DMS153 treated with DMSO at 0.1 percent for 48 hours (cell line): ENCODE measurements around the gene SUPT3H.
"Not testable (repeated sequence)": the region's sequence is repeated elsewhere in the genome, so short reads cannot be mapped to it uniquely, and the experiment has no call there.

Source experiments
- DNase-seq: peaks from one replicate; lab custom pipeline; 2025; ENCODE audit not compliant: unreplicated experiment; lab: John Stamatoyannopoulos, UW

SUPT3H gene

GRCh38 chr6:45073771-45074170 lies 304.0 kb downstream of the SUPT3H start:
- no peak for DNase-seq

- no peak for DNase-seq
These were observed 305.1 kb downstream of the SUPT3H start for GRCh38 chr6:45072673-45073072.

GRCh38 chr6:45072016-45072415 lies 305.7 kb downstream of the SUPT3H start:
- no peak for DNase-seq

- DNase-seq: no peak
These were observed 308.6 kb downstream of the SUPT3H start for GRCh38 chr6:45069091-45069490.

GRCh38 chr6:45067446-45067845 lies 310.3 kb downstream of the SUPT3H start:
- not testable (repeated sequence) for DNase-seq

- DNase-seq: not testable (repeated sequence)
These were observed 315.1 kb downstream of the SUPT3H start for GRCh38 chr6:45062659-45063058.

GRCh38 chr6:45057711-45058110 lies 320.0 kb downstream of the SUPT3H start:
- no peak for DNase-seq

- DNase-seq: no peak
These were observed 323.1 kb downstream of the SUPT3H start for GRCh38 chr6:45054610-45055009.

GRCh38 chr6:45052325-45052724 lies 325.4 kb downstream of the SUPT3H start:
- DNase-seq: no peak

GRCh38 chr6:45049188-45049843 lies 328.4 kb downstream of the SUPT3H start:
- no peak for DNase-seq

- DNase-seq: no peak
These were observed 330.2 kb downstream of the SUPT3H start for GRCh38 chr6:45047573-45047972.

GRCh38 chr6:45045253-45045601 lies 332.5 kb downstream of the SUPT3H start:
- DNase-seq: no peak

GRCh38 chr6:45044510-45045252 lies 333.1 kb downstream of the SUPT3H start:
- DNase-seq: no peak

GRCh38 chr6:45044086-45044485 lies 333.6 kb downstream of the SUPT3H start:
- no peak for DNase-seq

- not testable (repeated sequence) for DNase-seq
These were observed 335.1 kb downstream of the SUPT3H start for GRCh38 chr6:45042673-45043072.

- no peak for DNase-seq
These were observed 339.5 kb downstream of the SUPT3H start for GRCh38 chr6:45038226-45038625.

GRCh38 chr6:45036103-45036502 lies 341.6 kb downstream of the SUPT3H start:
- no peak for DNase-seq

- no peak for DNase-seq
These were observed 345.3 kb downstream of the SUPT3H start for GRCh38 chr6:45032426-45032825.

GRCh38 chr6:45031601-45032000 lies 346.1 kb downstream of the SUPT3H start:
- DNase-seq: no peak

- no peak for DNase-seq
These were observed 350.6 kb downstream of the SUPT3H start for GRCh38 chr6:45027126-45027525.

GRCh38 chr6:45026003-45026516 lies 351.7 kb downstream of the SUPT3H start:
- no peak for DNase-seq

- no peak for DNase-seq
These were observed 353.1 kb downstream of the SUPT3H start for GRCh38 chr6:45024610-45025009.
